ENCODE measurements around the gene ROR2. TPM values are rescaled to one million over a fixed set of nuclear protein-coding genes. Genes with fewer than 3 reads are reported as not detected.

ROR2 gene
- total RNA-seq, 1 donor = 13.8 TPM

DNA sequence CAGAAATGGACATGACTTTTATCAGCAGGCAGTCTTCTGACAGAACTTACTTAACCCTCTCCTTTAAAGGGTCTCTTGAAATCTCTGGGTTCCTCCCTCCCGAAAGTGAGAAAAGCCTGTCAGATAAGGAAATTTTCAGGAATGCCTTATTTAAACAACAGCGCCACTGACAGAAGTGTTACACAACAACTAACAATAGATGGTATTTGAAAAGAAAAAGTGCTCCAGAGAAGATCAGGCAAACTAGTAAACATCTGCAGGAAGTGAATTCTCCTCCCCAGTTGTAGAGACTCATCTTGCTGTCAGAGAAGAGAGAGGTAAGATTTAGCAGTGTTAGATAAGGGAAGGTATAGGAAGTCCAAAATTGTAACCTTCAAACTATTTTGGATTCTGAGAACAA is 419.2 kb downstream of the ROR2 start:
- TF ChIP-seq, protein P1, sequence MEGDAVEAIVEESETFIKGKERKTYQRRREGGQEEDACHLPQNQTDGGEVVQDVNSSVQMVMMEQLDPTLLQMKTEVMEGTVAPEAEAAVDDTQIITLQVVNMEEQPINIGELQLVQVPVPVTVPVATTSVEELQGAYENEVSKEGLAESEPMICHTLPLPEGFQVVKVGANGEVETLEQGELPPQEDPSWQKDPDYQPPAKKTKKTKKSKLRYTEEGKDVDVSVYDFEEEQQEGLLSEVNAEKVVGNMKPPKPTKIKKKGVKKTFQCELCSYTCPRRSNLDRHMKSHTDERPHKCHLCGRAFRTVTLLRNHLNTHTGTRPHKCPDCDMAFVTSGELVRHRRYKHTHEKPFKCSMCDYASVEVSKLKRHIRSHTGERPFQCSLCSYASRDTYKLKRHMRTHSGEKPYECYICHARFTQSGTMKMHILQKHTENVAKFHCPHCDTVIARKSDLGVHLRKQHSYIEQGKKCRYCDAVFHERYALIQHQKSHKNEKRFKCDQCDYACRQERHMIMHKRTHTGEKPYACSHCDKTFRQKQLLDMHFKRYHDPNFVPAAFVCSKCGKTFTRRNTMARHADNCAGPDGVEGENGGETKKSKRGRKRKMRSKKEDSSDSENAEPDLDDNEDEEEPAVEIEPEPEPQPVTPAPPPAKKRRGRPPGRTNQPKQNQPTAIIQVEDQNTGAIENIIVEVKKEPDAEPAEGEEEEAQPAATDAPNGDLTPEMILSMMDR (IDR thresholded peaks at IDR 0.05; ENCODE audit: extremely low read depth, low read depth, low read length) = no peak
- Histone ChIP-seq H3K79me2 (ENCODE audit: insufficient read depth, low read length) (no peaks in the 10 kb centered on the region), H3K4me1 (ENCODE audit: insufficient read depth, low read length) (peaks cover 7% of the 10 kb centered on the region), H3K9me3 (ENCODE audit: low read depth, low read length) (no peaks in the 10 kb centered on the region), H3K4me3 (ENCODE audit: insufficient read depth, low read length) (no peak overlapping the region), H3K36me3 (ENCODE audit: insufficient read depth, low read length) (no peaks in the 10 kb centered on the region), H3K4me2 (ENCODE audit: insufficient read depth, low read length) (no peak overlapping the region), H2AFZ (ENCODE audit: low read length) (peak overlapping the region; percentile 4), H3K27me3 (ENCODE audit: insufficient read depth, low read length) (no peaks in the 10 kb centered on the region), H3K27ac (ENCODE audit: low read depth, low read length) (no peak overlapping the region), H4K20me1 (ENCODE audit: insufficient read depth, low read length) (no peaks in the 10 kb centered on the region)
- no peak for DNase-seq (ENCODE audit: insufficient read length, low spot score, missing footprints)

DNA sequence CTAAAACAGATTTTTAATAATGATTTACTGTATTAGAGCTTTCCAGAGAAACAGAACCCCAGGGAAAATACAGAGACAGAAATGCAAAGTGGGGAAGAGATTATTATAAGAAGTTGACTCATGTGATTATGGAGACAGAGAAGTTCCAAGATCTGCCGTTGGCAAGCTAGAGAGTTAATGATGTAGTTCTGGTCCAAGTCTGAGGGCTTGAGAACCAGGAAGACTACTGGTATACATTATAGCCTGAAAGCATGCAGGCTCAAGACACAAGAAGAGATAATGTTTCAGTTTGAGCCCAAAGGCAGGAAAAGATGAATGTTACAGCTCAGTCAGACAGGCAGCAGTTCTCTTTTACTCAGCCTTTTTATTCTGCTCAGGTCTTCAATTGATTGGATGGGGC is 427.5 kb downstream of the ROR2 start:
- H3K4me3 ChIP-seq (ENCODE audit: insufficient read depth, low read length) = no peak overlapping the region
- H3K4me2 ChIP-seq (ENCODE audit: insufficient read depth, low read length) = no peak overlapping the region
- no peak for DNase-seq (ENCODE audit: insufficient read length, low spot score, missing footprints)
- no peaks in the 10 kb centered on the region for H3K27me3 ChIP-seq (ENCODE audit: insufficient read depth, low read length)
- H3K4me1 ChIP-seq (ENCODE audit: insufficient read depth, low read length) = peaks cover 5% of the 10 kb centered on the region
- no peak overlapping the region for H3K27ac ChIP-seq (ENCODE audit: low read depth, low read length)
- H3K79me2 ChIP-seq (ENCODE audit: insufficient read depth, low read length) = no peaks in the 10 kb centered on the region
- H4K20me1 ChIP-seq (ENCODE audit: insufficient read depth, low read length) = no peaks in the 10 kb centered on the region
- TF ChIP-seq, protein P1 (IDR thresholded peaks at IDR 0.05; ENCODE audit: extremely low read depth, low read depth, low read length) = no peak
- H3K36me3 ChIP-seq (ENCODE audit: insufficient read depth, low read length) = no peaks in the 10 kb centered on the region
- H3K9me3 ChIP-seq (ENCODE audit: low read depth, low read length) = no peaks in the 10 kb centered on the region
- H2AFZ ChIP-seq (ENCODE audit: low read length) = peak overlapping the region; percentile 63

DNA sequence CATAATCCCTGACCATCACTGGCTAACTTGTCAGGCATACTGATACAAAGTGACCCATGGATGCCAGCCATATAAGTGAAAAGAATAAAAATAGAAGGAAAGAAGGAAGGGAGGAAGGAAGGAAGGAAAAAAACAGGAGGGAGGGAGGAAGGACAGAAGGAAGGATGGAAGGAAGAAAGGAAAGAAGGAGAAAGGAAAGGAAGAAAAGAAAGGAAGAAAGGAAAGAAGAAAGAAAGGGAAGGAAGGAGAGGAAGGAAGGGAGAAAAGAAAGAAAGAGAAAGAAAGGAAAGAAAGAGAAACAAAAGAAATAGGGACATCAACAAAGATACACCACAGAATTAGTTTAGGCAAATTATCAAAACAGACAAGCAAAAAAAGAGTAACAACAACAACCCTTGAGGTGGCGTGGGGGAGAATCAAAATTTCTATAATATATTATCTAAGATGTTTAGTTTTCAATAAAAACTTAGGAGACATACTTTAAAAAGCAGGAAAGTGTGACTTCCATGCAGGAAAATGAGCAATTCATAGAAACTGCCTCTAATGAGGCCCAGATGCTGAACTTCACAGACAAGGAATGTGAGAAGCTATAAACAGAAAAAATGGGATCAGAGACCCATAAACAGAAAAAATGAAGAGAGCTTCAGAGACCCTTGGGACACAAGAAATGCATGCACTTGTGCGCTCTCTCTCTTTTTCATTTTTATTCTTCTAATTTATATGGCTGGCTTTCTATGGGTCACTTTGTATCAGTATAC is 430.3 kb downstream of the ROR2 start:
- H3K4me1 ChIP-seq (ENCODE audit: insufficient read depth, low read length) = peaks cover 19% of the 10 kb centered on the region
- DNase-seq (ENCODE audit: insufficient read length, low spot score, missing footprints) = no peak

DNA sequence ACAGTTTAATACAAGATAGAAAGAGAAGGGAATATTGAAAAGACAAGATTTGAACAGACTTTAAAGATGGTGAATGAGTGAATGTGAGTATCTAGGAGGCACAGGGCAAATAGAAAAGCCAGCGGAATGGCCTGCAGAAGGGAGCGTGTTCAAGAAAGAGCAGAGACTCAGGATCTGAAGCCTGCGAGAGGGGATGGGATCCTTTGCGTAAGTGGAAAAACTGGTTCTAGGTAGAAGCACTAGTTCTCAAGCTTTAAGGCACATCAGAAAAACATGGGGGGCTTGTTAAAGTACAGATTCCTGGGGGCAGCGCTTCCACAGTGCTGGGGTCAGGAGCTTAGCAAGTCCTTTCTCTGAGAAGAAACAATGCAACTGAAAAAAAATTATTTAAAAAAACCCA is 431.6 kb downstream of the ROR2 start:
- peak overlapping the region; percentile 87 for H2AFZ ChIP-seq (ENCODE audit: low read length)
- no peak overlapping the region for H3K27ac ChIP-seq (ENCODE audit: low read depth, low read length)
- no peaks in the 10 kb centered on the region for H3K79me2 ChIP-seq (ENCODE audit: insufficient read depth, low read length)
- no peak for DNase-seq (ENCODE audit: insufficient read length, low spot score, missing footprints)
- H3K4me2 ChIP-seq (ENCODE audit: insufficient read depth, low read length) = no peak overlapping the region
- peaks cover 23% of the 10 kb centered on the region for H3K4me1 ChIP-seq (ENCODE audit: insufficient read depth, low read length)
- no peak overlapping the region for H3K4me3 ChIP-seq (ENCODE audit: insufficient read depth, low read length)
- H4K20me1 ChIP-seq (ENCODE audit: insufficient read depth, low read length) = no peaks in the 10 kb centered on the region
- H3K27me3 ChIP-seq (ENCODE audit: insufficient read depth, low read length) = no peaks in the 10 kb centered on the region
- H3K9me3 ChIP-seq (ENCODE audit: low read depth, low read length) = no peaks in the 10 kb centered on the region
- TF ChIP-seq, protein P1 (IDR thresholded peaks at IDR 0.05; ENCODE audit: extremely low read depth, low read depth, low read length) = no peak
- H3K36me3 ChIP-seq (ENCODE audit: insufficient read depth, low read length) = no peaks in the 10 kb centered on the region

More for the DNA sequence above, 430.3 kb downstream of the ROR2 start:
- peak overlapping the region; percentile 87 for H2AFZ ChIP-seq (ENCODE audit: low read length)
- H3K4me3 ChIP-seq (ENCODE audit: insufficient read depth, low read length) = no peak overlapping the region
- no peak overlapping the region for H3K27ac ChIP-seq (ENCODE audit: low read depth, low read length)
- H3K9me3 ChIP-seq (ENCODE audit: low read depth, low read length) = no peaks in the 10 kb centered on the region
- TF ChIP-seq, protein P1 (IDR thresholded peaks at IDR 0.05; ENCODE audit: extremely low read depth, low read depth, low read length) = no peak
- no peaks in the 10 kb centered on the region for H3K79me2 ChIP-seq (ENCODE audit: insufficient read depth, low read length)
- H3K36me3 ChIP-seq (ENCODE audit: insufficient read depth, low read length) = no peaks in the 10 kb centered on the region
- H3K27me3 ChIP-seq (ENCODE audit: insufficient read depth, low read length) = no peaks in the 10 kb centered on the region
- no peaks in the 10 kb centered on the region for H4K20me1 ChIP-seq (ENCODE audit: insufficient read depth, low read length)
- H3K4me2 ChIP-seq (ENCODE audit: insufficient read depth, low read length) = no peak overlapping the region

All from osteoblast (primary cell).